GM13977 (cell line): ENCODE measurements around the gene GALNT11.
"Not testable (repeated sequence)": the region's sequence is repeated elsewhere in the genome, so short reads cannot be mapped to it uniquely, and the experiment has no call there.

ENCODE experiments used
- DNase-seq: peaks from one replicate; pipeline ENCODE4 v3.0.0; 2012; ENCODE audit warnings: low spot score
- CTCF ChIP-seq: IDR thresholded peaks from 2 replicates; pipeline ENCODE4 v1.5.1; 2012; ENCODE audit warnings: mild to moderate bottlenecking, control low read depth; ENCODE audit not compliant: insufficient read depth; ENCODE audit errors: extremely low read depth, missing control alignments
- in situ Hi-C: fragments of 300-500 bp; cut with MboI; formaldehyde crosslinking; loops from one replicate; pipeline ENCODE4 v1.12.0; 2022; ENCODE audit warnings: low sequenced_read_pairs, low pct_unique_long_range_greater_than_20kb, mixed read lengths, inconsistent platforms; ENCODE audit not compliant: unreplicated experiment

Gene GALNT11

GRCh38 chr7:152013230-152013629 is 12.2 kb upstream of the GALNT11 start:
- in situ Hi-C loops, result no loop called here
- TF ChIP-seq CTCF, result no peak
- no peak for DNase-seq

- DNase-seq, result no peak
- no peak for TF ChIP-seq CTCF
- in situ Hi-C loops, result no loop called here
Observed at GRCh38 chr7:152013974-152014373, 11.5 kb upstream of the GALNT11 start.

- in situ Hi-C loops, result no loop called here
- TF ChIP-seq CTCF, result no peak
- DNase-seq, result no peak
Observed at GRCh38 chr7:152014722-152015121, 10.8 kb upstream of the GALNT11 start.

GRCh38 chr7:152015600-152015999 is 9.9 kb upstream of the GALNT11 start:
- no peak for DNase-seq
- in situ Hi-C loops, result no loop called here
- TF ChIP-seq CTCF, result no peak

GRCh38 chr7:152016947-152017346 is 8.5 kb upstream of the GALNT11 start:
- no peak for TF ChIP-seq CTCF
- in situ Hi-C loops, result no loop called here
- DNase-seq, result no peak

GRCh38 chr7:152017683-152018082 is 7.8 kb upstream of the GALNT11 start:
- in situ Hi-C loops, DNase-seq: not testable (repeated sequence)

GRCh38 chr7:152021740-152022139 is 3.7 kb upstream of the GALNT11 start:
- in situ Hi-C loops, DNase-seq: not testable (repeated sequence)
